Endothelial cell of umbilical vein (primary cell): ENCODE measurements around the gene CDK15.

Source experiments
- CTCF ChIP-seq, 2 donors: IDR thresholded peaks; 1 replicate in 1 of 2; 2 replicates in 1 of 2; pipeline ENCODE4 v1.5.1; 2011; ENCODE audit warnings: low read length in 2 of 2, mild to moderate bottlenecking in 2 of 2, moderate library complexity in 2 of 2, control low read depth in 1 of 2, inconsistent platforms in 1 of 2, low read depth in 1 of 2; ENCODE audit not compliant: insufficient read depth in 1 of 2; ENCODE audit errors: extremely low read depth in 1 of 2
- EZH2 ChIP-seq: IDR thresholded peaks from 2 replicates; pipeline ENCODE4 v1.6.1; 2012; ENCODE audit warnings: borderline replicate concordance, low read depth, mild to moderate bottlenecking, moderate library complexity, low read length, inconsistent platforms; ENCODE audit not compliant: severe bottlenecking

- TF ChIP-seq EZH2 = no peak
- TF ChIP-seq CTCF (IDR thresholded peaks at IDR 0.05; ENCODE audit: extremely low read depth in 1 of 2, insufficient read depth in 1 of 2, low read depth in 1 of 2, low read length in 2 of 2) = no peak
Measured at GRCh38 chr2:201907563-201907881, 101.2 kb downstream of the CDK15 start.
